Fibroblast of pulmonary artery (primary cell): Measurements from ENCODE around the gene B3GLCT.

Experiments
- DNase-seq: peaks from one replicate; pipeline ENCODE4 v3.0.0-alpha.2; 2010; ENCODE audit warnings: low read depth
- H3K4me3 ChIP-seq: replicated peaks from 2 replicates; pipeline ENCODE4 v1.5.1; 2011; ENCODE audit warnings: low read depth, mild to moderate bottlenecking, control low read depth, low read length, moderate library complexity
- CTCF ChIP-seq: IDR thresholded peaks from 2 replicates; pipeline ENCODE4 v1.5.1; 2011; ENCODE audit warnings: mild to moderate bottlenecking, control low read depth, low read length, inconsistent platforms; ENCODE audit errors: missing control alignments

The B3GLCT gene

GRCh38 chr13:31267126-31267784 lies 67.5 kb downstream of the B3GLCT start:
- no peak overlapping the region for H3K4me3 ChIP-seq
- DNase-seq = no peak
- no peak for TF ChIP-seq CTCF

- DNase-seq = peak; percentile 13
- no peak overlapping the region for H3K4me3 ChIP-seq
- no peak for TF ChIP-seq CTCF
Measured at GRCh38 chr13:31274390-31274789, 74.6 kb downstream of the B3GLCT start.

- no peak overlapping the region for H3K4me3 ChIP-seq
- no peak for DNase-seq
- TF ChIP-seq CTCF = no peak
Measured at GRCh38 chr13:31276421-31276820, 76.6 kb downstream of the B3GLCT start.

GRCh38 chr13:31278869-31279268 lies 79.1 kb downstream of the B3GLCT start:
- TF ChIP-seq CTCF = no peak
- peak; percentile 8 for DNase-seq
- H3K4me3 ChIP-seq = no peak overlapping the region

DNA sequence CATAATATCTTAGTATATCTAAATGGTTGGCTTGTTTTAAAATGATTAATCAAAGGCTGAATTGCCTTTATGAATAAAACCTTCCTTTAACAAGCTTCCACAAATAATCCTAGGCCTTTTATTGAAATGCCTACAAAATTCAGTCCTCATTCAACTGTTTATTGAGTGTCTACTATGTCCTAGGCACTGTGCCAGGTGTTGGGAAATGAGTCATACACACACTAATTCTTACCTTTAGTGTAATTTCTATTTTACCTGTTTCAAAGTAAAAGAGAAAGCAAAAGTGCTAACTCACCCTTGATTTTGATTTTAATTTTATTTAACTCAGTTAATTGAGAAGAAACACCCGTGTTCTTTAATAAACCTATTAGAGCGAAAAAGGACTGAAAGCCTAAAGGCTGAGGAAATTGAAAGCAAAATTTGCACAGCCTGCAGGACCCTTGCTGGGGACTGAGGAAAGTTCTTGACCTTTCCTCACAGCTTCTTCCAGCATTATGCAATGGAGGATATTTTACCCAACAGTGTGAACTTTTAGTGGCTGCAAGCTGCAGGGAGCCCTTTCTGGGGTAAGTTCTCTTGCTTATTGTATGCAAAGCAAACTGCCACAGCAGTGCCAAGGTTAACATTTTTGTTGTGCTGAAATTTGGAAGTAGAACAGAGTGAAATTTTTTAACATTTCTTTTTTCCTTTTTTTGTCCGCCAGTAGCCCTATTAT lies 83.1 kb downstream of the B3GLCT start:
- TF ChIP-seq CTCF = no peak
- no peak overlapping the region for H3K4me3 ChIP-seq
- DNase-seq = peak; percentile 23

DNA sequence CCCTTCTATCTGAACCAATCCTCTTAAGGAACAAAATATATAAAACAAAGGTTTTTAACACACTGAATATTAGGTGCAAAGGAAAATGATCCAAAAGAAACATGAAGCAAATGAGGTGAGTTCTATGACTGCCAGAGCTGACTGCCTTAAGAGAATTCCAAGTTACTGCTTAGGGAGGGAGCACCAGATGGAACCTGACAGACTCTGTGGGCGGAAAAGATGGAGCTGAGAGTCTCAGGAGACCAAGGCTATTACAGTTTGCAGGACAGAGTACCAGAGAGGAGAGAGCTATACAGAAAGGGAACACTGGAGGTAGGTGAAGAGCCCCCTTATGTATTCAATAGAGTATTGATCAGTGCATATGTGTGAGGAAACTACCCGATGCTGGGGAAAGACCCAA lies 87.2 kb downstream of the B3GLCT start:
- H3K4me3 ChIP-seq = no peak overlapping the region
- no peak for DNase-seq
- TF ChIP-seq CTCF = no peak

GRCh38 chr13:31301119-31301518 lies 101.3 kb downstream of the B3GLCT start:
- TF ChIP-seq CTCF = no peak
- DNase-seq = no peak
- no peak overlapping the region for H3K4me3 ChIP-seq
